Ascending aorta (tissue), 2 donors: ENCODE results near the gene IGF2. TPM values are rescaled to one million over a fixed set of nuclear protein-coding genes. Genes with fewer than 3 reads are reported as not detected.

Experiments used
- DNase-seq, 2 donors: peaks; one replicate each; pipeline ENCODE4 v3.0.0-alpha.2; 2019; ENCODE audit warnings: low spot score in 2 of 2
- H3K27ac ChIP-seq, 2 donors: fragments of 200-600 bp; sonication (generic); one replicate each; pipeline ENCODE4 v1.5.1; 2016 to 2017; ENCODE audit warnings: mild to moderate bottlenecking in 1 of 2
- H3K27me3 ChIP-seq: fragments of 200-600 bp; sonication (generic); one replicate; pipeline ENCODE4 v1.5.1; 2017
- H3K36me3 ChIP-seq, 2 donors: fragments of 200-600 bp; sonication (generic); one replicate each; pipeline ENCODE4 v1.5.1; 2016
- H3K4me1 ChIP-seq, 2 donors: fragments of 200-600 bp; sonication (generic); one replicate each; pipeline ENCODE4 v1.5.1; 2016 to 2017; ENCODE audit warnings: mild to moderate bottlenecking in 1 of 2
- H3K4me3 ChIP-seq, 2 donors: fragments of 200-600 bp; sonication (generic); one replicate each; pipeline ENCODE4 v1.5.1; 2016 to 2017; ENCODE audit warnings: mild to moderate bottlenecking in 1 of 2
- H3K9me3 ChIP-seq, 2 donors: fragments of 200-600 bp; sonication (generic); one replicate each; pipeline ENCODE4 v1.5.1; 2016
- intact Hi-C: fragments of 100-400 bp; cut with DNase I; formaldehyde crosslinking; loops from one replicate; pipeline ENCODE4 v1.15.1; 2023
- total RNA-seq: library from RNA; depleted of rRNA; stranded (reverse); fragments of >200 nt; gene quantifications from one replicate; pipeline ENCODE4 v1.1.0, GENCODE V29; 2016
- TF ChIP-seq, protein P1 (sequence below), 3 experiments: fragments of 200-600 bp in 2 of 3; fragments of 450-650 bp in 1 of 3; sonication (generic) in 2 of 3; IDR thresholded peaks; one replicate each; pipeline ENCODE4 v1.5.1; 2016 to 2019; ENCODE audit warnings: antibody characterized with exemption in 3 of 3, mild to moderate bottlenecking in 1 of 3, moderate library complexity in 1 of 3

IGF2 gene
- total RNA-seq, 1 donor from 2014 or later: 124 TPM

- no peak for DNase-seq
Measured at GRCh38 chr11:2122222-2122906, 16.8 kb downstream of the IGF2 start.

DNA sequence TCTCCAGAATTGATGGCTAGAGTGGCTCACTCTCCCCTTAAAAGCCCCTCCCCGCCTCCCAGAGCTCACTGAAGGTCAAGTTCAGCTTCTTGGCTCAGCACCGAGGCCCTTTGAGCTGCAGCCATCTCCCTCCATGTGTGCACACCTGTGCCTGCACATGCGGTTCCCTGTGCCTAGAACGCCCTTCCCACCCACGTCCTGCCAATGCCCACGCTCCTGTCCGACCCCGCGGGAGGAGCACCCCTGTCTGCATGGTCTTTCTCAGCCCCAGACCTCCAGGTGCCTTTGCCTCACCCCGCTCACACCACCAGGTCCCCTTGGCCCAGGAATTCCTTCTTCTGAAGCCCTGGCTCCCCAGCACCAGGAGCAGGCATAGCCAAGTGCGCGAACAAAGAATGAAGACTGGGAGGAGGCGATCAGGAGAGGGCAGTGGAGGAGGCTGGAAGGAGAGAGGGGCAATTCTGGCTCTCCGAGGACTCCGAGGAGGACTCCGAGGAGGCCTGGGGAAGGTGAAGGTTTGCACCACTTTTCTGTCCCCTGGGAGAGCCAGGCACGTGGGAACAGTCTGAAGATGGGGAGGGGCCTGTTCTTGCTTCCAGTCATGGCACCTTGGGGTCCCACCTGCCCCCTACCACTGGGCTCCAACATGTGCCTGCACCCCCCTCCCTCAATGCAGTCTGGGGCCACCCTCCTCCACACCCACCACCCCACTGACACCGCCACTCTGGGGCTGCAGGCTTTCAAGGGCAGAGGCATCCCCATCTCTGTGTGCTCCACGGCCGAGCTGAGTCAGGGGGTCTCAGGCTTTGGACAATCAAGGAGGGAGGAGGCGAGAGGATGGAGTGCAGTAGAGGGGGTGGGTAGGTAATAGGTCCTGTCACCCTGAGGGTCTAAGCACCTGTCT lies 17.7 kb downstream of the IGF2 start:
- peaks cover 5% of the 10 kb centered on the region for H3K27me3 ChIP-seq
- no peak overlapping the region for H3K4me3 ChIP-seq
- intact Hi-C loops: no loop called here

More at GRCh38 chr11:2122222-2122906, 16.8 kb downstream of the IGF2 start:
- TF ChIP-seq, protein P1, sequence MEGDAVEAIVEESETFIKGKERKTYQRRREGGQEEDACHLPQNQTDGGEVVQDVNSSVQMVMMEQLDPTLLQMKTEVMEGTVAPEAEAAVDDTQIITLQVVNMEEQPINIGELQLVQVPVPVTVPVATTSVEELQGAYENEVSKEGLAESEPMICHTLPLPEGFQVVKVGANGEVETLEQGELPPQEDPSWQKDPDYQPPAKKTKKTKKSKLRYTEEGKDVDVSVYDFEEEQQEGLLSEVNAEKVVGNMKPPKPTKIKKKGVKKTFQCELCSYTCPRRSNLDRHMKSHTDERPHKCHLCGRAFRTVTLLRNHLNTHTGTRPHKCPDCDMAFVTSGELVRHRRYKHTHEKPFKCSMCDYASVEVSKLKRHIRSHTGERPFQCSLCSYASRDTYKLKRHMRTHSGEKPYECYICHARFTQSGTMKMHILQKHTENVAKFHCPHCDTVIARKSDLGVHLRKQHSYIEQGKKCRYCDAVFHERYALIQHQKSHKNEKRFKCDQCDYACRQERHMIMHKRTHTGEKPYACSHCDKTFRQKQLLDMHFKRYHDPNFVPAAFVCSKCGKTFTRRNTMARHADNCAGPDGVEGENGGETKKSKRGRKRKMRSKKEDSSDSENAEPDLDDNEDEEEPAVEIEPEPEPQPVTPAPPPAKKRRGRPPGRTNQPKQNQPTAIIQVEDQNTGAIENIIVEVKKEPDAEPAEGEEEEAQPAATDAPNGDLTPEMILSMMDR (IDR thresholded peaks at IDR 0.05): no peak
- Histone ChIP-seq H3K4me3 (no peak overlapping the region), H3K27ac (no peak overlapping the region), H3K4me1 (no peaks in the 10 kb centered on the region), H3K36me3 (no peaks in the 10 kb centered on the region), H3K9me3 (no peaks in the 10 kb centered on the region), H3K27me3 (peaks cover 5% of the 10 kb centered on the region)
- intact Hi-C loops: no loop called here

DNA sequence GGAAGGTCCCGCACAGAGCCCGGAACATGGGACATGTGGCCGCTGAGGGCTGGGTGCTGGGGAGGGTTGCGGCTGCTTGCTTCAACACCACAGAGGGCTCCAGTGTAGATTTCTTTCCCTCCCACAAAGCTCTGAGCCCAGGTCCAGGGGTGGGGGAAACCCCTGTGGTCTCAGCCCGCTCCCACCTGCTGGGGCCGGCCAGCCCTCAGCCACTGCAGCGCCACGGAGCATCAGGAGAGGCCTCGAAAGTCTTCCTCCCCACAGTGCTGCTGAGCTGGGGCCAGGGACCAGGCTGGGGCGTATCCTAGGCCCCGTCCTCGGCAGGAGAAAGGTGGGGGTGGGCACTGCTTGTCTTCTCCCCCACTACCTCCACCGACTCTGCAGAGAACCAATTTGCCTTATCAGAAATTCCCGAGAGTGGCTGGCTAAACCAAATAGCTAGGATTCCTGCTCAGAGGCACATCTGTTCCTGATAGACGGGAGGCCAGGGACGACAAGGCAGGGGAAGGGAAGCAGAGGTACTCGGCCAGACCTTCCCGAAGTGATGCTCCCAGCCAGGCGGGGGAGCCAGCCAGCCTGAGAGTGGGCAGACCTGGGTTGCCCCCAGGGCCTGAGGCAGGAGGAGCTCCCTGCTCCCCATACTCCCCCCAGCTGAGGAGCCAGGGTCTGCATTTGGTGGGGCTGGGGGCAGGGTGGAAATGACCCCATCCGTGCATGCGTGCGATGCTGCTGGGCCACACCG lies 18.7 kb downstream of the IGF2 start:
- no peak overlapping the region for H3K4me3 ChIP-seq
- H3K27ac ChIP-seq: no peak overlapping the region
- peaks cover 5% of the 10 kb centered on the region for H3K27me3 ChIP-seq
- no peaks in the 10 kb centered on the region for H3K4me1 ChIP-seq
- TF ChIP-seq, protein P1 (IDR thresholded peaks at IDR 0.05): no peak
- no peaks in the 10 kb centered on the region for H3K36me3 ChIP-seq
- intact Hi-C loops: no loop called here
- no peak for DNase-seq
- H3K9me3 ChIP-seq: peaks cover 0 to 9% of the 10 kb centered on the region in 2 donors

More for the DNA sequence above, 17.7 kb downstream of the IGF2 start:
- DNase-seq: no peak
- Histone ChIP-seq H3K9me3 (peaks cover 0 to 4% of the 10 kb centered on the region in 2 donors), H3K27ac (no peak overlapping the region), H3K4me1 (no peaks in the 10 kb centered on the region), H3K36me3 (no peaks in the 10 kb centered on the region)
- TF ChIP-seq, protein P1 (IDR thresholded peaks at IDR 0.05): no peak

DNA sequence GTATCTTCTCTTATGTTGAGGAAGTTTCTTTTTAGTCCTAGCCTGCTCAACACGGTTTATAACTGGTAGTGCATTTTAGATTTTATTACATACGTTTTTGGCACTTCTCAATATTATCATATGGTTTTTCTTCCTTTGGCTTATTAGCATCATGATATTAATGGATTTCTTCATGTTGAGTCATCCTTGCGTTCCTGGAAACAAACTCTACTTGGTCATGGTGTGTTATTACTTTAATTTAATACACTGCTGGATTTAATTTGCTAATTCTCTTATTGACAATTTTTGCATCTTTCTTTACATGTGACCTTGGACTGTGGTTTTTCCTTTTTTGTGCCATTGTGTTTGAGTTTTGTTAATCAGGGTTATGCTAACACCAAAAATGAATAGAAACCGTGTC lies 20.5 kb downstream of the IGF2 start:
- no peak overlapping the region for H3K4me3 ChIP-seq
- peaks cover 0 to 9% of the 10 kb centered on the region in 2 donors for H3K9me3 ChIP-seq
- no peak for DNase-seq
- intact Hi-C loops: no loop called here
- no peak overlapping the region for H3K27ac ChIP-seq
- no peaks in the 10 kb centered on the region for H3K36me3 ChIP-seq
- TF ChIP-seq, protein P1 (IDR thresholded peaks at IDR 0.05): no peak
- H3K27me3 ChIP-seq: peaks cover 5% of the 10 kb centered on the region
- H3K4me1 ChIP-seq: no peaks in the 10 kb centered on the region

DNA sequence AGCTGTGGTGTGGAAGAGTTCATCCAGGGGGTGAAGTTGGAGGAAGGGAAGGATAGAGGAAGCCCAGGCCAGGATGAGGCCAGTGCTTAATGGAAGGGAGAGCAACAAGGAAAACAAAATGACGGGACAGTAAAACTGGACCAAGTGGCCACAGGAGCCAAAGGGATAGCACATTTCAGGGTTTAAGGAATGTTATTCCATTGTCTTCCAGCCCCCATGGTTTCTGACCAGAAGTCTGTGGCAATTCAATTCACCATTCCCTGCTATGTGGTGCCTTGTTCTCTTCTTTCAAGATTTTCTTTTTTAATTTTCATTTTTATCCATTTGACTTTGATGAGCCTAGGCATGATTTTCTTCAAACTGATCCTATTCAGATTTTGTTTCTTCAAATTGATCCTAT lies 22.5 kb downstream of the IGF2 start:
- peaks cover 5% of the 10 kb centered on the region for H3K27me3 ChIP-seq
- no peaks in the 10 kb centered on the region for H3K36me3 ChIP-seq
- peaks cover 0 to 9% of the 10 kb centered on the region in 2 donors for H3K9me3 ChIP-seq
- DNase-seq: no peak
- TF ChIP-seq, protein P1 (IDR thresholded peaks at IDR 0.05): no peak
- intact Hi-C loops: no loop called here
- no peaks in the 10 kb centered on the region for H3K4me1 ChIP-seq
- no peak overlapping the region for H3K27ac ChIP-seq
- H3K4me3 ChIP-seq: no peak overlapping the region
